Posterior vena cava (tissue), 2 donors: ENCODE data around the gene TCAIM. TPM values are rescaled to one million over a fixed set of nuclear protein-coding genes. Genes with fewer than 3 reads are reported as not detected.
A peak's percentile ranks its signal among the peaks of the same experiment; 100 is the strongest.

Experiments
- DNase-seq: peaks from one replicate; pipeline ENCODE4 v3.0.0-alpha.2; 2020; ENCODE audit warnings: low spot score
- intact Hi-C, 2 donors: fragments of 100-400 bp; cut with DNase I; formaldehyde crosslinking; loops; one replicate each; pipeline versions ENCODE4 v1.14.1 to v1.14.2; 2022 to 2023
- total RNA-seq, 2 donors: library from RNA; stranded (reverse); fragmentation: NEBNext Ultra II Directional; extraction: Animal tissue kit (Norgen Biotek cat#: 25700); gene quantifications; one replicate each; pipeline ENCODE4 v1.2.1, GENCODE V29; 2021
- donor health status: DM: yes; HTN: yes; CAD: no.
- donor health status: DM: yes; HTN: yes; CAD: no.

TCAIM gene
- total RNA-seq, 2 donors from 2014 or later = 21.0 to 22.7 TPM

- intact Hi-C loops = no loop called here
- DNase-seq = no peak
These were observed 96.4 kb downstream of the TCAIM start for GRCh38 chr3:44434834-44435510.

GRCh38 chr3:44436181-44436580, 97.6 kb downstream of the TCAIM start:
- intact Hi-C loops = no loop called here
- no peak for DNase-seq

- no peak for DNase-seq
- intact Hi-C loops = no loop called here
These were observed 99.2 kb downstream of the TCAIM start for GRCh38 chr3:44437800-44438199.

- intact Hi-C loops = no loop called here
These were observed 101.1 kb downstream of the TCAIM start for GRCh38 chr3:44439499-44440295.

GRCh38 chr3:44442596-44443309, 104.2 kb downstream of the TCAIM start:
- no peak for DNase-seq
- intact Hi-C loops = no loop called here

More at GRCh38 chr3:44439499-44440295, 101.1 kb downstream of the TCAIM start:
- DNase-seq = peak; percentile 91

- intact Hi-C loops = no loop called here
- DNase-seq = no peak
These were observed 105.9 kb downstream of the TCAIM start for GRCh38 chr3:44444437-44444836.

- no peak for DNase-seq
- intact Hi-C loops = no loop called here
These were observed 106.5 kb downstream of the TCAIM start for GRCh38 chr3:44444896-44445691.

- intact Hi-C loops = no loop called here
- no peak for DNase-seq
These were observed 107.2 kb downstream of the TCAIM start for GRCh38 chr3:44445786-44446185.

- intact Hi-C loops = no loop called here
- DNase-seq = no peak
These were observed 108.4 kb downstream of the TCAIM start for GRCh38 chr3:44446929-44447328.

- intact Hi-C loops = no loop called here
- DNase-seq = no peak
These were observed 112.9 kb downstream of the TCAIM start for GRCh38 chr3:44451441-44451840.

- intact Hi-C loops = no loop called here
These were observed 115.7 kb downstream of the TCAIM start for GRCh38 chr3:44454258-44454657.

GRCh38 chr3:44455318-44455717, 116.8 kb downstream of the TCAIM start:
- no peak for DNase-seq
- intact Hi-C loops = no loop called here

More at GRCh38 chr3:44454258-44454657, 115.7 kb downstream of the TCAIM start:
- DNase-seq = no peak

Other genes starting within 250 kb of the TCAIM start
- gene TOPAZ1, start 96.9 kb upstream of the TCAIM start, total RNA-seq = not detected
- 10 to 100 TPM; 14.8 to 17.6 TPM for gene ZNF445, start 138.9 kb downstream of the TCAIM start, total RNA-seq
- gene ZKSCAN7, start 216.4 kb downstream of the TCAIM start, total RNA-seq = 1 to 10 TPM; 2.3 to 3.9 TPM
- 1 to 10 TPM; 6.2 to 7.7 TPM for gene ZNF660, start 246.2 kb downstream of the TCAIM start, total RNA-seq